ENCODE data around the gene HAUS8.
"Not testable (repeated sequence)": the region's sequence is repeated elsewhere in the genome, so short reads cannot be mapped to it uniquely, and the experiment has no call there.

HAUS8 gene

DNA sequence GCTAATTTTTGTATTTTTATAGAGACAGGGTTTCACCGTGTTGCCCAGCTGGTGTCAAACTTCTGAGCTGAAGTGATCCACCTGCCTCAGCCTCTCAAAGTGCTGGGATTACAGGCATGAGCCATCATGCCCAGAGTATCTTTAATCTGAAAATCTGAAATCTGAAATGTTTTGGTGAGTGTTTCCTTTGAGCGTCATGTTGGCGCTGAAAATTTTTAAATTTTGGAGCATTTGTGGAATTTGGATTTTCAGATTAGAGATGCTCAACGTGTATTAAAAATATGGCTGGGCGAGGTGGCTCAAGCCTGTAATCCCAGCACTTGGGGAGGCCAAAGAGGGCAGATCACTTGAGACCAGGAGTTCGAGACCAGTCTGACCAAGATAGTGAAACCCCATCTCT, 43.5 kb downstream of the HAUS8 start:
- no peak for DNase-seq

- no peak for DNase-seq
Observed at GRCh38 chr19:17027535-17027975, 47.7 kb downstream of the HAUS8 start.

DNA sequence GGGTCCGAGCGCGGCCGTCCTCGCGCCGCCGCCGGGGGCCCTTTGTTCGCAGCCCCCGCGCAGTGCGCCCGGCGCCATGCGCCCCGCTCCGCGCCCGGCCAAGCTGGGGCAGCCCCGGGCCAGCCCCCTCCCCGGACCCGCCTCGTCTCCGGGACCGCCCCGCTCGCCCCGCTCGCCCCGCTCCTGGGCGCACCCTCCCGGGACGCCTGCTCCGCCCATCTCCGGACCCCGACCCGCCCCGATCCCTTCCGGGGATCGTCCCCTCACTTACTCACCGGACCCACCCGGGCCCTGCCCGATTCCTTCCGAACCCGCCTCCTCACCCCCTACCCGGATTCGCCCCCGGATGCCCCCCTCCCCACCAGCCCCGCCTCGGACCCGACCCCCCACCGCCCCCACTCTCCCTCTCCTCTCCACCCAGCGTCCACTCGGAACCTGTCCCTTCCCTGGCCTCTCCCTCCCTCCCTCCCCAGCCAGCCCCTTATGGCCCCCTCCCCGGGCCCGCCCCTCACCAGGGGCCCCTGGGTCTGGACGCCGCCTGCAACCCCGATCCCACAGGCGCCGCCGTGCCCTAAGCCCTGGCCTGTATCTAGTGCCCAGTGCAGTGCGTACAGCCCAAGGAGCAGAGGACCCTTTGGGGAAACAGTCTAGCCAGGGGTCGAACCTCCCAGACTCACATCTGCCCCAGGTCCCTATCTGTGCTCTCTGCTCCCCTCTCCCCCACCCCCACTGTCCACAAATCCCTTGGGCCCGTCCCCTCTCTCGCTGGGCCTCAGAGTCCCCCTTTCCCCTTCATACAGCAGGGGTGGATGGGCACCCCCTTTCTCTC, 48.3 kb downstream of the HAUS8 start, which contains the start of gene CPAMD8:
TSS of gene CPAMD8 (minus strand) at position 105 of the 829 bp plus-strand sequence. CDS start 168 bp downstream, outside the sequence.
- no peak for DNase-seq

DNA sequence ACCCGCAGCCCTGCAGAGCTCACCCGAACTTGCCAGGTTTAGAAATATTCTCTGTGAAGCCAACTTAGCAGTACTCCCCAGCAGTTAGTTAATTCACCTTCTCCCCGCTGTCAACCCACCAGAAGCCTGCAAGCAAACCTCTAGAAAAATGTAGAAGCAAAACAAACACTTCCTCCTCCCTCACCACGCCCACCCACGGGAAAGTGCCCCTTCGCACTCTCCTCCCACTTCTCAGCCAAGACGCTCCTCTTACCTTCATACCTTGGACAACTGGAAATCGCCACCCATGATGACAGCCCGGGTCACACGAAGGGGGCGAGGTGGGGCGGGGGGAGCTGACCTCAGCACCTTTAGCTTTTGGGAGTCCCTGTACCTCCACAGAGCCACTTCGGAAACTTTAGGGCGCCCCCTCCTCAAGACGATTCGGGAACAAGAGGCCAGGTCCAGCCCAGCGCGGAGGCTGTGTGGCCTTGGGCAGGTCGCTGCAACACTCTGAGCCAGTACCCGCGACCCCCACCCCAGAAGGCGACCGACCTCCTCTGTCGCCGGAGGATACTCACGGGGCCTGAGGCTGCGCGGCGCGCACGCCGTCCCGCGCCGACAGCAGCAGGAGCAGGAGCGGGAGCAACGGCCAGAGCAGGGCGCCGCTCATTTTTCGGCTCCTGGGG, 49.1 kb downstream of the HAUS8 start:
- DNase-seq = no peak

GRCh38 chr19:17025361-17025760, 49.9 kb downstream of the HAUS8 start:
- no peak for DNase-seq

DNA sequence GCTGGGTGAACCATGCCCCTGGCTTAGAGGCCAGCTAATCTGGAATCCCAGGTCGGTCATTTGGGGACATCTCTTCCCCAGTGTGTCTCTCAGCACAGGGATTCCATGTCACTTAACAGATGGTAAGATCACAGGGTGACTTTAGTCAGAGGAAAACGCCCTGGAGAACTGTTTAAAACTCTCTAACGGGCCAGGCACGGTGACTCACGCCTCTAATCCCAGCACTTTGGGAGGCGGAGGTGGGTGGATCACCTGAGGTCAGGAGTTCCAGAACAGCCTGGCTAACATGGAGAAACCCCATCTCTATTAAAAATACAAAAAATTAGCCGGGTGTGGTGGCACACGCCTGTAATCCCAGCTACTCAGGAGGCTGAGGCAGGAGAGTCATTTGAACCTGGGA, 50.3 kb downstream of the HAUS8 start:
- not testable (repeated sequence) for DNase-seq

DNA sequence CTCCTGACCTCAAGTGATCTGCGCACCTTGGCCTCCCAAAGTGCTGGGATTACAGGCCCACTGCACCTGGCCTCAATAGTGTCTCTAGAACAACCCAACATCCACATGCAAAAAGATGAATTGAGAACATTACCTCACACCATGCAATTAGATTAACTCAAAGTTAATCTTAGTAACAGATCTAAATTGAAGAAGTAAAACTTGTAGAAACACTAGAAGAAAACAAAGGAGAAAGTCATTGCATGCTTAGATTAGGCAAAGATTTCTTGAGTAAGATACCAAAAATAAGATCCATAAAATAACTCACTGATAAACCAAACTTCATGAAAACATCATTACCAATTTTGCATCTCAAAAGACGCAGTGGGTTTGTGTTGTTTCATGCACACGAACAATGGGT, 51.4 kb downstream of the HAUS8 start:
- no peak for DNase-seq

DNA sequence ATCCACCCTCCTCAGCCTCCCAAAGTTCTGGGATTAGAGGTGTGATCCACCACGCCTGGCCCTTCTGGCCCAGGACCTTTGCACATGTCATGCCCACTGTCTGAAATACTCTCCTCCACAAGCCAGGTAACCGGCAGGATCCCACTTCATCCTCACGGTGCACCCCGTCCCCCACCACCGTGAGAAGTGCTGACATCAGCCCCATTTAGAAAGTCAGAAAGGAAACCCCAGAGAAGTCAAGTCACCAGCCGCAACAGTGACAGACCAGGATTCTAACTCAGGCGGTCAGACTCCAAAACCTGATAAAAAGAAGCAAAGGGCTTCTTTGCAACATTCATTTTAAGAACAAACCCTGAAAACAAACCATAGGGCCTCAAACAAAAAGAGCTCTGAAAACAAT, 52.5 kb downstream of the HAUS8 start:
- DNase-seq = no peak

DNA sequence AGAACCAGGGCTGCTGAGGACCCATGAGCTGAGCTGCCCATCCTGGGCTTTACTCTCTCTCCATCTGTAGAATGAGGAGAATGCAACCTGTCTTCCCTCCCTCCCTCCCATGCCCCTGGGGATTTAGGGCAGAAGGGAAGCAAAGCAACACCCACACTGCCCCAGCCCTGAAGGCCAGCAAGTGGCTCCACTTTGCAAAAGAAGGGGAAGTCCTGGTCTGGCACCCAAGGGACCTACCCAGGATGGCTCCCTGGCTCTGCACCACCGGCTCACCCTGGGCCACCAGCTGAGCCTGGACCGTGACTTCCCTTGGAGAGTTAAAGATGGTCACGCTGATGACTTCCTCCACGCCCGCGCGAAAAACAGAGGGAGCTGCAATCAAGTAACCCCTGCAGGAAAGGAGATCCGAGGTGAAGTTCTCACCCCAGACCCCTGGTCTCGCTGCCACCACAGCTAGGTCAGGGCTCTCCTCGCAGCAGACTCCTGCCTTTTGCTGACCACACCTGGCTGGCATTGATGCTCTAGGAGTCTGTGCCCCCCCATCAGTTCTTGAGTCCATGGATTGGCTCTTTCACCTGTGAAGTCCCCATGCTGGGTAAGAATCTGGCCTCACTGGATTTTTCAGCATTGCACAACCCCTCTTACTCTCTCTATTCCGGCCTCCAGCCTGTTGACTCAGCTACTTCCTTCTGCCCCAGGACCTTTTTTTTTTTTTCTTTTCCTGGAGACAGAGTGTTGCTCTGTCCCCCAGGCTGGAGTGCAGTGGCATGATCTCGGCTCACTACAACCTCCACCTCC, 53.3 kb downstream of the HAUS8 start:
- no peak for DNase-seq

DNA sequence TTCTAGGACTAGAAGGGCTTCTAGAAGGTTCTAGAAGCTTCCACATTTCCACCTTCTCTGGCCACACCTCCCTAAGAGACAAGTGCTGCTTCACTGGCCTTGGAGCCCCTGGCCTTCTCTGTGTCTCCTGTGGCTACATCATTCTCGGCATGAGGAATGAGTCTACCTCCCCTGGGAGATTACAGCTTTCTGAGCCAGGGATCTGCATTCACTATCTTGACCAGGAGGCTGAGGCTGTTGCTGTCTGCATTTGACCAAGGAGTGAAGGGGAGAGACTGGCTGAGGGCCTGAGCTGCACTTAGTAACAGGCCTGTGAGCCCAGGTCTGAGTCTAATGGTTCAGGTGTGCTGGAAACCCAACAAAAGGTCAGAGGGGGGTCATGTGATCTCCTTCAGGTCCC, 53.9 kb downstream of the HAUS8 start:
- DNase-seq = no peak

GRCh38 chr19:17020823-17021222, 54.4 kb downstream of the HAUS8 start:
- no peak for DNase-seq

GRCh38 chr19:17020385-17020784, 54.9 kb downstream of the HAUS8 start:
- DNase-seq = no peak

DNA sequence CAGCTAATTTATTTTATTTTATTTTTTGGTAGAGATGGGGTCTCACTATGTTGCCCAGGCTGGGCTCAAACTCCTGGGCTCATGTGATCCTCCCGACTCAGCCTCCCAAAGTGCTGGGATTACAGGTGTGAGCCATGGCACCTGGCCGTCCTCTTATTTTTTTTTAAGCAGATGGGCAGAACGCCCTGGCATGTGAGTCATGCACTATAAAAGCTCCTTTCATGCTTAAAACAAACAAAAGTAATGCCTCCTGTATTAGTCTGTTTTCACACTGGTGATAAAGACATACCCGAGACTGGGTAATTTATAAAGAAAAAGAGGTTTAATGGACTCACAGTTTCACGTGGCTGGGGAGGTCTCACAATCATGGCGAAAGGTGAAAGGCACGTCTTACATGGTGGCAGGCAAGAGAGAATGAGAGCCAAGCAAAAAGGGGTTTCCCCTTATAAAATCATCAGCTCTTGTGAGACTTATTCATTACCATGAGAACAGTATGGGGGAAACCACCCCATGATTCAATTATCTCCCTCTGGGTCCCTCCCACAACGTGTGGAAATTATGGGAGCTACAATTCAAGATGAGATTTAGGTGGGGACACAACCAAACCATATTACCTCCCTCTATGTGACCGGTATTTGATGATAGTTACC, 60.9 kb downstream of the HAUS8 start:
- not testable (repeated sequence) for DNase-seq

DNA sequence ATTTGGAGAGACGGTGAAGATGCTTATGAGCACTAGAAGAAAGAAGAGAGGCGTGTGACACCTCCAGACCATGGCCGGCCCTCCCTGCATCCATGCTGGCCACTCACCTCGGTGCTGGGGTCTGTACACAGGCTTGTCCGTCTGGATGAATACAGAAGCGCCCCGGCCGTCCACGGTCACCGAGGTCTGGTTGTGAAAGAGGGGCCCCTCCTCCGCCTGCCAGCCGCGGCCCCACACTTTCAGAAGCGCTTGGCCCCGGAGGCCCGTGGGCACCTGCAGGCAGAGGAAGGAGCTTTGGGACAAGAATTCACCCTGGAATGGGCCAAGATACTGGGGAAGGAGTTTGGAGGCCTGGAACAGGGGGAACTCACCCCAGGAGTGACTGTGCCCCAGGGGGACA, 63.8 kb downstream of the HAUS8 start:
- no peak for DNase-seq

- DNase-seq = no peak
Observed at GRCh38 chr19:17006579-17006978, 68.7 kb downstream of the HAUS8 start.

DNA sequence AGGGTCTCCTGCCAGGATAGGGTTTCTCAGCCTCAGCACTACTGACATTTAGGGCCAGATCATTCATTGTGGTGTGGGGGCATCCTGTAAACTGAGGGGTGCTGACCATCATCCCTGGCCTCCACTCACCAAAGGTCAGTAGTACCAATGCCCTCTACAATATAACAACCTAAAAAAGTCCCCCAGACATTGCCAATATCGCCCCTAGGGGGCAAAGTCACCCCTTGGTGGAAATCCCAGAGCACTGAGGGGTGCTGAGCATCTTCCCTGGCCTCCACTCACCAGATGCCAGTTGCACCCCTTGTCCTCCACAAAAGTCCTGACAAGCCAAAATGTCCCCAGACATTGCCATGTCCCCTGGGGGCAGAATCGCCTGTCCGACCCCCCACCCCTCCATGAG, 70.3 kb downstream of the HAUS8 start:
- DNase-seq = no peak

- no peak for DNase-seq
Observed at GRCh38 chr19:17004386-17004785, 70.9 kb downstream of the HAUS8 start.

DNA sequence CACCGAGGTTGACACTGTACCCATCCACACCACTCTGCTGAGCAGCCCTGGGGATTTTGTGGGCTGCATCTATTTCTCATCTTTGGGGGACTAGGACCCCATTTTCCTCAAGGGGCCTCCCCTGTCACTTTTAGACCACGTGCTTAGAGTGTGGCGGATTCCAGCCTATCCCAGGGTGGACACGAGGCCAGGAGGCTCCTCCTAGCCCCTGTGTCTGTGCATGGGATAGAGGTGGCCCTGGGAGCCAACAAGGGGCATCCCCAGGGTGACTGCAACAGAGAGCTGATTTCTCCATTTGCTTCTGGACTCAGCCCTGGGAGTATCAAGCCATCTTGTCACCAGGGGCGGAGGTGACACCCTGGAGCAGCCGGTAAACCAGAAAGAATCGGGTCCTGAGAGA, 72.8 kb downstream of the HAUS8 start:
- no peak for DNase-seq

GRCh38 chr19:17001603-17002183, 73.6 kb downstream of the HAUS8 start:
- DNase-seq = no peak
